ENCODE measurements around the gene MLC1.

MLC1 gene

DNA sequence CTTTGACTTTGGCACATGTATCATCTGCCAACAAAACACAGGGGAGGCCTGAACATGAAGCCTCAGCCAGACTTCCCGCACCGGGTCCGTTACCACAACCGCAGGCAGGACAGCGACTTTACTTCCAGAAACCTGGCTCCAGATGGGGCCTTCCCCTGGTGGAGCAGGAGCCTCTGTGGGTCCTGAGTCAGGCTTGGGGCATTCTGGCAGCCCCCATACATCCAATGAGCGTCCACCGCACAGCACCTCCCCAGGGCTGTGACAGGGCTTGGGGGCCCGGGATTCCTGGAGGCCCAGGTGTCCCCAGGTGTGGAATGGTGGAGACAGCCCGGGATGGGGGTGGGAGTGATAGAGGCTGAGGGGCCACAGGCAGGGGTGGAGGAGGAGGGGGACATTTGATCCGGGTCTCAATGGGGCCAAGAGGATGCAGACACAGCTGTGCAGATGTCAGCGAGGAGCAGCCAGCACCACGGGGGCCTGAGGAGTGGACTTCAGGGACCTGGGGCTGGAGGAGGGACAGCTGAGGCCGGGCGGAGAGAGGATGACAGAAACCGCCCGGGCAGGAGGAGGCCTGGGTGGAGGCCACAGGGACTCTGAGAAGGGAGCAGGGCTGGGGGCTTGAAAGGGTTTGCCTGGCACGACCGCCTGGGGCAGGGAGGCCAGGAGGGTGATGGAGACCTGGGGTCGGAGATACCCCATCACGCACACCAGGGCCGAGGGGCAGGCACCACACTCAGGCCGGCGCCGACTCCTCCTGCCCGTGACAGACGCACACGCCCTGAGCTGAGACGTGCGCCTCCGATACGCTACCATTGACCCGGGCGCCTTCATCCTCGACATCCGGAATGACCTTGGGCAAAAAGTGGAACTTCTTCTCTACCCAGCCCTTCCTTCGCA, 35.7 kb downstream of the MLC1 start:
- TF ChIP-seq, protein P1, sequence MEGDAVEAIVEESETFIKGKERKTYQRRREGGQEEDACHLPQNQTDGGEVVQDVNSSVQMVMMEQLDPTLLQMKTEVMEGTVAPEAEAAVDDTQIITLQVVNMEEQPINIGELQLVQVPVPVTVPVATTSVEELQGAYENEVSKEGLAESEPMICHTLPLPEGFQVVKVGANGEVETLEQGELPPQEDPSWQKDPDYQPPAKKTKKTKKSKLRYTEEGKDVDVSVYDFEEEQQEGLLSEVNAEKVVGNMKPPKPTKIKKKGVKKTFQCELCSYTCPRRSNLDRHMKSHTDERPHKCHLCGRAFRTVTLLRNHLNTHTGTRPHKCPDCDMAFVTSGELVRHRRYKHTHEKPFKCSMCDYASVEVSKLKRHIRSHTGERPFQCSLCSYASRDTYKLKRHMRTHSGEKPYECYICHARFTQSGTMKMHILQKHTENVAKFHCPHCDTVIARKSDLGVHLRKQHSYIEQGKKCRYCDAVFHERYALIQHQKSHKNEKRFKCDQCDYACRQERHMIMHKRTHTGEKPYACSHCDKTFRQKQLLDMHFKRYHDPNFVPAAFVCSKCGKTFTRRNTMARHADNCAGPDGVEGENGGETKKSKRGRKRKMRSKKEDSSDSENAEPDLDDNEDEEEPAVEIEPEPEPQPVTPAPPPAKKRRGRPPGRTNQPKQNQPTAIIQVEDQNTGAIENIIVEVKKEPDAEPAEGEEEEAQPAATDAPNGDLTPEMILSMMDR (IDR thresholded peaks at IDR 0.05) = no peak
- no peak for DNase-seq (ENCODE audit: low spot score)
- no peak overlapping the region for H3K4me3 ChIP-seq

DNA sequence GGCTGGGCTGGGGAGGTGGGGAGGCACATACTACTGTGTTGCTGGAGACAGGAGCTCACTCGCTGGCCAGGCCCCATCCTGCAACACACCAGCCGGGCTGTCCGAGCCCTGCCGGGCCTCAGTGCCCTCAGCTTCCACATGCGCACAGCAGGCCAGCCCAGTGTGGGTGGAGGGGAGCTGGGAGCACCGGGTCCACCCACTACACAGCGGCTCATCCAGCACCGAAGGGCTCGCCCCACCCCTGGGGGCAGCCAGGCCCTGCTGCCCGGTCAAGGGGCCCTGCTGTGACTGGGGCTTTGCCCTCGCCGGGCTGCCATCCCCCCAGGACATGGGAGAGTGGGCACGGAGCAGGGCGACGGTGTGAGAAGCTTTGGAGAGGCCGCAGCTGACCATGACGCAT, 36.4 kb downstream of the MLC1 start:
- no peak overlapping the region for H3K4me3 ChIP-seq
- no peak for DNase-seq (ENCODE audit: low spot score)
- H3K27ac ChIP-seq = no peak overlapping the region
- TF ChIP-seq, protein P1 (IDR thresholded peaks at IDR 0.05) = no peak

More for the DNA sequence above, 35.7 kb downstream of the MLC1 start:
- H3K27ac ChIP-seq = no peak overlapping the region

DNA sequence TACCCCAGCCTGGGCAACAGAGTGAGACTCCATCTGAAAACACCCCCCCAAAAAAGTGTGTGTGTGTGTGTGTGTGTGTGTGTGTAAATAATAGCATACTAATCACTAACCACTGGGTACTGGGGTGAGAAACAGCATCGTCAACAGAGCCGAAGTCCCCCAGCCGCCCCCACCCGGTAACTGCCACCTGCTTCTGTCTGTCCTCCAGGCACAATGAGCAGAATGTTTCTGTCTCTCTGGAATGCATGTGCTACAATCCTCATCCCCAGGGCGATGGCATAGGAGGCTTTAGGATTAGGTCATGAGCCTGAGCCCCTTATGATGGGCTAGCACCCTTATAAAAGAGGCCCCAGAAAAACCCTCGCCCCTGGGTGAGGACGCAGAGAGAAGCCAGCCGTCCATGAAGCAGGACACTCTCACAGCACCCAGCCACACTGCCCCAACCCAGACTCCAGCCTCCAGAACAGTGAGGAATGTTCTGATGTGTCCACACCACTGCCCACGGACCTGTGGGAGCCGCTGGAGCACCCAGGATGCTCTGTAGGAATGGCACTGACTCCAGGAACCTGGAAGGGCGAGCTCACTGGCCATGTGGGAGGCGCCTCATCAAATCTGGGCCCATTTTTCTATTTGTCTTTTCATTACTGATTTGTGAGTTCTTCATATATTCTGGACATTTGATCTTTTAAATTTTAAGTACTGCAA, 37.0 kb downstream of the MLC1 start:
- Histone ChIP-seq H3K4me3 (no peak overlapping the region), H3K27ac (no peak overlapping the region)
- TF ChIP-seq, protein P1 (IDR thresholded peaks at IDR 0.05) = no peak
- DNase-seq (ENCODE audit: low spot score) = no peak

DNA sequence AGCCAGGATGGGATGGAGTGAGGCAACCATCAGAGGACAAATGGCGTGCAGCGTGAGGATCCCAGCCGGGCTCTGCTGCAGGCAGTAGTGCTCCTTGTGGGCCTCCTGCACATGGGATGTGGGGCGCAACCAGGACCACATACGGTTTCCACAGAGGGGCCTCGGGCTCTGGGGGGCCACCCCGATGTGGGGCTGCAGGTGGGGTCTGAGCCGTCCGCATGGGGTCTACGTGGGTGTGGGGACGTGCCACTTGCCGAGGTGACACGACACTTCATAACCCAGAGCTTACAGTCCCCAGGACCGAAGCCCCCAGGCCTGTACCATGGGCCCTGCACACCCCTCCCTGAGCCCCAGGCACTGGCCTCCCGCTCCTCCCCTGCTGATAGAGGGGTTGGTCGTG, 37.9 kb downstream of the MLC1 start:
- no peak for DNase-seq (ENCODE audit: low spot score)
- TF ChIP-seq, protein P1 (IDR thresholded peaks at IDR 0.05) = no peak
- no peak overlapping the region for H3K4me3 ChIP-seq
- no peak overlapping the region for H3K27ac ChIP-seq

DNA sequence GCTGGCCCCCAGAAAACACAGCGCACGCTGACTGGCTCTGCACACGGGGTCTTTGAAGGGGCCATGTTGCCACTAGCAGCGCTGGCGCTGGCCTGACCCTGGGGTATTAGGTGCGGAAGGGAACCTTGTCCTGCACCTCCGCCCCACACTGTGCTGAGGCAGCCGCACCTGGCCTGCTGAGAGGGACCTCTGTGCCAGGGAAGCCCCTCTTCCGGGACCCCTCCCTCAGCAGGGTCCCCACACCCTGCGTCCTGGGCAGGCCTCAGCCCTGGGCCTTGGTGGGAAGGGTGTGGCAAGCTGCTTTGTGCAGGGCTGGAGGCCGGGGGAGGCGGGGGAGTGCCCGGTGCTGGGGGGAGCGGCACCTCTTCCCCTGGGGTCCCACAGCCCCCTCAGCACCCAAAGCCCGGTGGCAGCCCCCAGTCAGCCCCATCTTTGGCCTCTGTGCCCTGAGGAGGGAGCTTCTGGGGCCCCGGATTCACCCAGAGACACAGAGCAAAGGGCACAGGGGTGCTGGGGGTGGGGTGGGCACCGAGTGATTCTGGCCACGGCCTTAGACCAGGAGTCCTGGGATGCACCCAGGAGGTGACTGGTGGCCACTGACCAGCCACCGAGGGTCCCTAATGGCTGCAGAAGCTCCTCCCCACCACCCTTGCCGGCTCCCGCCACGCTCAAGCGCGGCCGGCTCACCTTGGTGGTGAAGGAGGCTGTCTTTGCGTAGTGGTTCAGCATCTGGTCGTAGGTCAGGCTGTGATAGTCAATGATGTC, 38.6 kb downstream of the MLC1 start:
- TF ChIP-seq, protein P1 (IDR thresholded peaks at IDR 0.05) = no peak

DNA sequence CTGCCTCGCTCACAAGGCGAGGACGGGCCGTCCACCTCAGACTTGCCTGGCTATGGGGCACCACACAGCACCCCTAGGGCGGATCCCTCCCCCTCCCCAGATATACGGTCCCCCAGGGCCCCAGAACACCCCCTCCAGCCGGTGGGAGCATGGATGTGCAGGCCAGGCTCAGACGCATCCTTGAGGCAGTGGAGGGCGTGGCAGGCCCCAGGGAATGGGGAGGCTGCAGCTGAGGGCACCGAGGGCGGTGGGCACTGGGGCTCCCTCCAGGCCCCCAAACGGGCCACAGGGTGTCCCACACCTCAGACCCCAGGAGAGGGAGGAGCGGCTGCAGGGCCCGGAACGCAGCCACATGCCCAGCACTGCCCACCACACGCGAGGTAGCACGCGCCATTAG, 39.2 kb downstream of the MLC1 start:
- H3K4me3 ChIP-seq = no peak overlapping the region
- DNase-seq (ENCODE audit: low spot score) = no peak

More for the DNA sequence above, 38.6 kb downstream of the MLC1 start:
- no peak for DNase-seq (ENCODE audit: low spot score)
- no peak overlapping the region for H3K27ac ChIP-seq
- no peak overlapping the region for H3K4me3 ChIP-seq

More for the DNA sequence above, 39.2 kb downstream of the MLC1 start:
- H3K27ac ChIP-seq = no peak overlapping the region
- TF ChIP-seq, protein P1 (IDR thresholded peaks at IDR 0.05) = no peak

Data from coronary artery (tissue), 2 donors.